ENCODE data around the gene EPB41.

The EPB41 gene

DNA sequence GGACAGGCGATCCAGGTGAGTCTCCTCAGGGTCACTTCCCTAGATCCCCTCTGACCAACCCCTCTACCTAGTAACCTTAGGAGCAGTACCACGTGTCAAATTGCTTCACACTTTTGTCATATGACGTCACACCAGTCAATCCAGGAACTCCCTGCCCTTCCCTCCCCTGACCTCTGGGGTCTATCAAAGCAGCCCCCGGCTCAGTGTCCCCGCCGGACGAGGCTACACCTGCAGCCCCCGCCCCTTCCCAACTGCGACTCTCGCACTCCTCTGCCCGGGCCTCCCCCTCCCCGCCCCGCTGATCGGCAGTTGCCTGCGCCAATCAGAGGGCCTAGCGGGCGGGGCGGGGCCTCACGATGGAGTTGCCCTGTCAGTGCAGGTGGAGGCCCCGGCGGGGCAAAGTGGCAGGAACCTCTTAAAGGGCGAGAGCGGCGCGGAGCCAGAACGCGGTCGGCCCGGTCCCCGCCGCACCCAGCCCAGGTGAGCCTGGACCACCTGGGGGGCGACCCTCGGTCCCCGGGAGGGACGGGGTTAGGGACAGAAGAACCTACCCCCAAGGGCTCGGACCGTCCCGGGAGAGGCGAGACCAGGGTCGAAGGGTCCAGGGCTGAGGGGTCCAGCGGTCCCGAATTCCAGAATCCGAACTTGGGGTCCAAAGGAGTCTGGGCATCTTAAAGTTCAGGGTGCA is 27.5 kb upstream of the EPB41 start (continued):
- TF ChIP-seq, protein P1, sequence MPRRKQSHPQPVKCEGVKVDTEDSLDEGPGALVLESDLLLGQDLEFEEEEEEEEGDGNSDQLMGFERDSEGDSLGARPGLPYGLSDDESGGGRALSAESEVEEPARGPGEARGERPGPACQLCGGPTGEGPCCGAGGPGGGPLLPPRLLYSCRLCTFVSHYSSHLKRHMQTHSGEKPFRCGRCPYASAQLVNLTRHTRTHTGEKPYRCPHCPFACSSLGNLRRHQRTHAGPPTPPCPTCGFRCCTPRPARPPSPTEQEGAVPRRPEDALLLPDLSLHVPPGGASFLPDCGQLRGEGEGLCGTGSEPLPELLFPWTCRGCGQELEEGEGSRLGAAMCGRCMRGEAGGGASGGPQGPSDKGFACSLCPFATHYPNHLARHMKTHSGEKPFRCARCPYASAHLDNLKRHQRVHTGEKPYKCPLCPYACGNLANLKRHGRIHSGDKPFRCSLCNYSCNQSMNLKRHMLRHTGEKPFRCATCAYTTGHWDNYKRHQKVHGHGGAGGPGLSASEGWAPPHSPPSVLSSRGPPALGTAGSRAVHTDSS (tag by site-specific recombination; IDR thresholded peaks at IDR 0.05): 0 out of 2 replicates have a peak, but pooled peaks have one; percentile 13
- TF ChIP-seq ZNF202 (tag by site-specific recombination; IDR thresholded peaks at IDR 0.05; ENCODE audit: borderline replicate concordance) (no peak), ZNF175 (tag by site-specific recombination; IDR thresholded peaks at IDR 0.05) (no peak), ZNF404 (tag by site-specific recombination; IDR thresholded peaks at IDR 0.05) (no peak), ZNF600 (tag by site-specific recombination; IDR thresholded peaks at IDR 0.05) (peak; percentile 79), ZBTB8A (tag by site-specific recombination; IDR thresholded peaks at IDR 0.05) (peak; percentile 77), ZNF157 (tag by site-specific recombination; IDR thresholded peaks at IDR 0.05) (no peak), REPIN1 (tag by site-specific recombination; IDR thresholded peaks at IDR 0.05; ENCODE audit: low read depth) (no peak), ZNF664 (tag by site-specific recombination; IDR thresholded peaks at IDR 0.05) (no peak), SP7 (tag by site-specific recombination; IDR thresholded peaks at IDR 0.05) (peak; percentile 66), ZNF311 (tag by site-specific recombination; IDR thresholded peaks at IDR 0.05; ENCODE audit: borderline replicate concordance) (no peak), WT1 (tag by site-specific recombination; IDR thresholded peaks at IDR 0.05) (peak; percentile 46; the same call in 1 of the 2 replicates), ZNF335 (tag by site-specific recombination; conservative IDR thresholded peaks at IDR 0.05) (peak; percentile 79), ZNF521 (tag by site-specific recombination; IDR thresholded peaks at IDR 0.05) (no peak), ZNF433 (tag by site-specific recombination; IDR thresholded peaks at IDR 0.05; ENCODE audit: low read depth) (no peak), ZEB2 (tag by site-specific recombination; IDR thresholded peaks at IDR 0.05) (peak; percentile 73), ZNF423 (tag by site-specific recombination; IDR thresholded peaks at IDR 0.05) (no peak), ZNF677 (tag by site-specific recombination; IDR thresholded peaks at IDR 0.05) (no peak), ZNF530 (tag by site-specific recombination; IDR thresholded peaks at IDR 0.05; ENCODE audit: low read depth) (no peak), KLF10 (tag by site-specific recombination; IDR thresholded peaks at IDR 0.05) (peak; percentile 55; the same call in 1 of the 2 replicates), ZNF48 (tag by site-specific recombination; IDR thresholded peaks at IDR 0.05) (no peak), BCL11B (tag by site-specific recombination; IDR thresholded peaks at IDR 0.05; ENCODE audit: low read depth) (no peak), HOXA7 (CRISPR knock-in tag; IDR thresholded peaks at IDR 0.05; ENCODE audit: borderline replicate concordance) (no peak), ZNF585B (tag by site-specific recombination; IDR thresholded peaks at IDR 0.05) (no peak), ZNF658 (tag by site-specific recombination; IDR thresholded peaks at IDR 0.05) (no peak)
- TF ChIP-seq, protein P2, sequence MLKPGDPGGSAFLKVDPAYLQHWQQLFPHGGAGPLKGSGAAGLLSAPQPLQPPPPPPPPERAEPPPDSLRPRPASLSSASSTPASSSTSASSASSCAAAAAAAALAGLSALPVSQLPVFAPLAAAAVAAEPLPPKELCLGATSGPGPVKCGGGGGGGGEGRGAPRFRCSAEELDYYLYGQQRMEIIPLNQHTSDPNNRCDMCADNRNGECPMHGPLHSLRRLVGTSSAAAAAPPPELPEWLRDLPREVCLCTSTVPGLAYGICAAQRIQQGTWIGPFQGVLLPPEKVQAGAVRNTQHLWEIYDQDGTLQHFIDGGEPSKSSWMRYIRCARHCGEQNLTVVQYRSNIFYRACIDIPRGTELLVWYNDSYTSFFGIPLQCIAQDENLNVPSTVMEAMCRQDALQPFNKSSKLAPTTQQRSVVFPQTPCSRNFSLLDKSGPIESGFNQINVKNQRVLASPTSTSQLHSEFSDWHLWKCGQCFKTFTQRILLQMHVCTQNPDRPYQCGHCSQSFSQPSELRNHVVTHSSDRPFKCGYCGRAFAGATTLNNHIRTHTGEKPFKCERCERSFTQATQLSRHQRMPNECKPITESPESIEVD (tag by site-specific recombination; IDR thresholded peaks at IDR 0.05): no peak
- TF ChIP-seq, protein P3, sequence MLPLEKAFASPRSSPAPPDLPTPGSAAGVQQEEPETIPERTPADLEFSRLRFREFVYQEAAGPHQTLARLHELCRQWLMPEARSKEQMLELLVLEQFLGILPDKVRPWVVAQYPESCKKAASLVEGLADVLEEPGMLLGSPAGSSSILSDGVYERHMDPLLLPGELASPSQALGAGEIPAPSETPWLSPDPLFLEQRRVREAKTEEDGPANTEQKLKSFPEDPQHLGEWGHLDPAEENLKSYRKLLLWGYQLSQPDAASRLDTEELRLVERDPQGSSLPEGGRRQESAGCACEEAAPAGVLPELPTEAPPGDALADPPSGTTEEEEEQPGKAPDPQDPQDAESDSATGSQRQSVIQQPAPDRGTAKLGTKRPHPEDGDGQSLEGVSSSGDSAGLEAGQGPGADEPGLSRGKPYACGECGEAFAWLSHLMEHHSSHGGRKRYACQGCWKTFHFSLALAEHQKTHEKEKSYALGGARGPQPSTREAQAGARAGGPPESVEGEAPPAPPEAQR (tag by site-specific recombination; IDR thresholded peaks at IDR 0.05): no peak
- TF ChIP-seq, protein P4, sequence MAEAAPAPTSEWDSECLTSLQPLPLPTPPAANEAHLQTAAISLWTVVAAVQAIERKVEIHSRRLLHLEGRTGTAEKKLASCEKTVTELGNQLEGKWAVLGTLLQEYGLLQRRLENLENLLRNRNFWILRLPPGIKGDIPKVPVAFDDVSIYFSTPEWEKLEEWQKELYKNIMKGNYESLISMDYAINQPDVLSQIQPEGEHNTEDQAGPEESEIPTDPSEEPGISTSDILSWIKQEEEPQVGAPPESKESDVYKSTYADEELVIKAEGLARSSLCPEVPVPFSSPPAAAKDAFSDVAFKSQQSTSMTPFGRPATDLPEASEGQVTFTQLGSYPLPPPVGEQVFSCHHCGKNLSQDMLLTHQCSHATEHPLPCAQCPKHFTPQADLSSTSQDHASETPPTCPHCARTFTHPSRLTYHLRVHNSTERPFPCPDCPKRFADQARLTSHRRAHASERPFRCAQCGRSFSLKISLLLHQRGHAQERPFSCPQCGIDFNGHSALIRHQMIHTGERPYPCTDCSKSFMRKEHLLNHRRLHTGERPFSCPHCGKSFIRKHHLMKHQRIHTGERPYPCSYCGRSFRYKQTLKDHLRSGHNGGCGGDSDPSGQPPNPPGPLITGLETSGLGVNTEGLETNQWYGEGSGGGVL (tag by site-specific recombination; IDR thresholded peaks at IDR 0.05): no peak; the same call in 1 of the 2 replicates
- TF ChIP-seq, protein P5, sequence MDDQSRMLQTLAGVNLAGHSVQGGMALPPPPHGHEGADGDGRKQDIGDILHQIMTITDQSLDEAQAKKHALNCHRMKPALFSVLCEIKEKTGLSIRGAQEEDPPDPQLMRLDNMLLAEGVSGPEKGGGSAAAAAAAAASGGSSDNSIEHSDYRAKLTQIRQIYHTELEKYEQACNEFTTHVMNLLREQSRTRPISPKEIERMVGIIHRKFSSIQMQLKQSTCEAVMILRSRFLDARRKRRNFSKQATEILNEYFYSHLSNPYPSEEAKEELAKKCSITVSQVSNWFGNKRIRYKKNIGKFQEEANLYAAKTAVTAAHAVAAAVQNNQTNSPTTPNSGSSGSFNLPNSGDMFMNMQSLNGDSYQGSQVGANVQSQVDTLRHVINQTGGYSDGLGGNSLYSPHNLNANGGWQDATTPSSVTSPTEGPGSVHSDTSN (CRISPR knock-in tag; IDR thresholded peaks at IDR 0.05): peak; percentile 95; the same call in 1 of the 2 replicates
